Fibroblast of peridontal ligament (primary cell): ENCODE measurements around the gene GFOD2.

ENCODE experiments used
- DNase-seq: peaks from one replicate; pipeline ENCODE4 v3.0.0-alpha.2; 2010; ENCODE audit errors: extremely low read depth

The GFOD2 gene

GRCh38 chr16:67658849-67659674 lies 60.1 kb downstream of the GFOD2 start:
- no peak for DNase-seq

DNA sequence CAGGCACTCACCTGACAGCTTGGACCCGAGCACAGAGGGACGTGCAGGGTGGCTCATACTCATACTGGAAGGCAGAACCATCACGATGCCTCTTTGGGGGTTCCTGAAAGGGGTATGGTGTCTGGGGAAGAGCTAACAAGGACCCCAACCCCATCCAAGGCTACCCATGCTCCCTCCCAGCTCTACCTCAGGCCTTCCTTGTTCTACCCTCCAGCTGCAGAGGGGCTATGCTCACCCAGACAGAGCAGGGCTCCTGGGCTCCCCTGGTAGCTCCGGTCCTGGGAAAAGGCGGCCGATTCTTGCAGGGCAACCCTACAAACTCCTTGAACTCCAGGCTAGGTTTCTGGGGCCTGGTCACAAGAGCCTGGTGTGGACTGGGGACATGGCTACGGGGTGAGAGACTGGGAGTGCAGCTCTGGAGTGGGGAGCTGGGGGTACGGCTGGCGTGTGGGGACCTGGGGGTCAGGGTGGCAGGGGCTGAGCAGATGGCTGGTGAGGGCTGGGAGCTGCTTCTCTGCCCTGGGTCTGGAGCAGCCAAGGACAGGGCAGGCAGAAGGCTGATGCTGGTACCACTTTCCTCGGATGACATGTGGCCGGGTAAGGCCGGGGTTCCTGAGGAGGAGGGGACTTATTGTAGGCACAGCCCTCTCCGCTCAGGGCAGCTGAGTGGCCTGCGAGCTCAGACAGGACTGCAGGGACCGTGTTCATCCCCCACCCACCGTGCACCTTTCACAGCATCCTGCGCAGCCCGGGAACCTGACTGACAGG lies 61.2 kb downstream of the GFOD2 start:
- no peak for DNase-seq

DNA sequence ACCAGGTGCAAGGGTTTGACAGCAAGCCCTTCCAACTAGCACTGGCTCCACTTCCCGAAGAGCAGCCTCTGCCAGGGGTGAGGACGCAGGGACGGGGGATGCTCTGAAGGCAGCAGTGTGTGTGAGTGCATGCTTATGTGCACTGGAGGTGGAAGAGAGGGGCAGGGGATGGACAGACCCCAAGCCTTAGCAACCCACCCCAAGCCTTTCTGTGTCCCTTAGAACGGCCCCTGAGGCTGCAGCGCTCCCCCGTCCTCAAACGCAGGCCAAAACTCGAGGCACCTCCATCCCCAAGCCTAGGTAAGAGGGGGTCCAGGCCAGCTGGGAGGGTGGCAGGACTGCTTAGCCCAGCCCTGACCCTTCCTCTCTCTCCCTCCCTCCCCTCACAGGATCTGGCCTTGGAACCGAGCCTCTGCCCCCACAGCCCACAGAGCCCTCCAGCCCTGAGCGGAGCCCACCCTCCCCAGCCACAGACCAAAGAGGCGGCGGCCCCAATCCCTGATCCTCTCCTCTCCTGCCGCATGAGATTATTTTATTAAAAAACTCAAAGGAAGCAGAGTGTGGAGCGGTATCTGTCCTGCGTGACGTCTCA lies 62.0 kb downstream of the GFOD2 start:
- DNase-seq, result no peak

- DNase-seq, result no peak
Measured at GRCh38 chr16:67656344-67657016, 62.6 kb downstream of the GFOD2 start.

- no peak for DNase-seq
Measured at GRCh38 chr16:67655363-67655762, 63.8 kb downstream of the GFOD2 start.

DNA sequence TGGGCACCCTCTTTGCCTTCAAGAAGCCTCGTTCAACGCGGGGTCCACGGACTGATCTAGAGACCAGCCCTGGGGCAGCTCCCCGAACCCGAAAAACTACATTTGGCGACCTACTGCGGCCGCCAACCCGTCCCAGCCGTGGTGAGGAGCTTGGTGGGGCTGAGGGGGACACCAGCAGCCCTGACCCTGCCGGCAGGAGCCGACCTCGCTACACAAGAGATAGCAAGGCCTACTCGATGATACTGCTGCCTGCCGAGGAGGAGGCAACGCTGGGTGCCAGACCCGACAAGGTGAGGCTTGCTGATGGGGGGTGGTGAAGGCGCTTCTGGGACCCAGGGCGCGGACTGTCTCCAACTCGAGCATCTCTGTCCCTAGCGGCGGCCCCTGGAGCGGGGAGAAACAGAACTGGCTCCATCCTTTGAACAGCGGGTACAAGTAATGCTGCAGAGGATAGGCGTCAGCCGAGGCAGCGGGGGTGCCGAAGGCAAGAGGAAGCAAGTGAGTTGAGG lies 64.7 kb downstream of the GFOD2 start:
- DNase-seq, result no peak

GRCh38 chr16:67653789-67654402 lies 65.2 kb downstream of the GFOD2 start:
- DNase-seq, result no peak

DNA sequence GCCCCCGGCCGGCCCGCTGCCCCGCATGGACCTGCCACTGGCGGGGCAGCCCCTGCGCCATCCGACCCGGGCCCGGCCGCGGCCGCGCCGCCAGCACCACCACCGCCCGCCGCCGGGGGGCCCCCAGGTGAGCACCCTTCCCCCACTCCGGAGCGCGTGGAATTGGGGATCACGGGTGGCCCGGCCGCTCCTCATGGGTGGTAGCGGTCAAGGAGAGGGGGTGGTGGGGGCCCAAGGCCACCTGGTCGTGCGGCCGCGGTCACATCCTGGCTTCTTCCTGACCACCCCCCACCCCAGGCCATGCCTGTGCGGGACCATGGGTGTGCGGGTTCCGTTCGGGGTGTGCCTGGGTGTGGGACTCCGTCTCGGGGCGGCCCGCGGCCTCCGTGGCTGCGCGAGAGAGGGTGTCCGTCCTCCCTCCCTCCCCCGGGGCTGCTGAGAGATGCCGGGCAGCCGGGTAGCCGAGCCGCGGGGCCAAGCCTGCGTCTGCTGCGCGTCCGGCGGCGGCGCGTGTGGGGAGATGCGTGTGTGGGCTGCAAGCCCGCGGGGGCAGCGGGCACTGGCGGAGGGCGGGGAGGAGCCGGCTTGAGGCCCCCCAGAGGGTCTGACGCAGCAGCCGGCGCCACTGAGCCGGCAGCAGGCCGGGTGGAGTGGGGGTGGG lies 65.9 kb downstream of the GFOD2 start:
- no peak for DNase-seq

DNA sequence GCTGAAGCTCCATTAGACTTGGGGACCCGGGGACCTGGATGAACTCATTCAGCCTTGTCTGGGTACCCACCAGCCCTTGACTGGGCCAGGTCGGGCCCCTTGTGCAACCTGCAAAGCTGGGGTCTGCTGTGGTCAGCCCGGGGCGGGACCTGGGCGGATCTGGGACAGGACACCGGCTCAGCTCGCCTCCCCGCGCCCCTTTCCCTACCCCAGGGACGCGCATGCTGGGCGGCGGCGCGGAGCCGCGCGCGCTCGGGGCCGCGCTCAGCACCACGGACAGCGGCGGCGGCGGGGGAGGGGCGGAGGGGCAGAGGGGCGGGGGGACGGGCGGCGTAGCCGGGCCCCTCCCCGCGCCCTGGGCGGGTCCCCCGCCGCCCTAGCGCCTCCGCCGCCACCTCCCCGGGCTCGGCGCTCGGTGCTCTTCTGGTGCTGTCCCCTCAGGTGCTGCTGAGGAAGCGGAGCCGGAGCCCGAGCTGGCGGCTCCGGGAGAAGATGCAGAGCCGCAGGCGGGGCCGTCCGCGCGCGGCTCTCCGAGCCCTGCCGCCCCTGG lies 66.5 kb downstream of the GFOD2 start:
- no peak for DNase-seq

DNA sequence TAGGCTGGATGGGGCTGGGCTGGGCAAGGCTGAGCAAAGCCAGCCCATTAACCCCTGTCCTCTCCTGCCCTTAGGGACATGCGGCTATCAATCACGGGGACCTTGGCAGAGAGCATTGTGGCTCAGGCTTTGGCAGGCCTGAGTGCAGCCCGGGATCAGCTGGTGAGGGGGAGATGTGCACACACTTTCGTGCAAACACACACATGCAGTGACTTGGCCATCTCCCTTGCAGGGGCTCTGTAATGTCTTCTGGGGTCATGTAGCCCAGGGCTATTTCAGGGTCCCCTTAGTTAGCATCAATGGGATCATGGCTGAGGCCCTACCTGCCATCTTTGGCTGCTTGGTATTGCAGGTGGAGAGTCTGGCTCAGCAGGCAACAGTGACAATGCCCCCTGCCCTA lies 67.3 kb downstream of the GFOD2 start:
- DNase-seq, result no peak

DNA sequence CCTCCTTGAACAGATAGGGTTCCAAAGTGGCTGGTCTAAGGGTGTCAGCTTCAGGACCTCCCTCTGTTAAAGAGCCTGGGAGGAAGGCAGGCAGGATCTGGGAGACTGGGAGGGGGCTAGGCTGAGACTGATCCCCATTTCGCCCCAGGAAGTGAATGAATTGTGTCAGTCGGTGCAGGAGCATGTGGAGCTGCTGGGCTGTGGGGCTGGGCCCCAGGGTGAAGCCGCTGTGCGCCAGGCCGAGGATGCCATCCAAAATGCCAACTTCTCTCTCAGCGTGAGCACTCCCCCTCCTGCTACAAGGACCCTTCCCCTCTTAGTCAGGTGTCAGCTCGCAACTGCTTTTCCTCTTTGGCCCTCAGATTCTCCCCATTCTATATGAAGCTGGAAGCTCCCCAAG lies 68.1 kb downstream of the GFOD2 start:
- DNase-seq, result no peak

- no peak for DNase-seq
Measured at GRCh38 chr16:67650023-67650422, 69.1 kb downstream of the GFOD2 start.

- DNase-seq, result no peak
Measured at GRCh38 chr16:67649494-67649931, 69.6 kb downstream of the GFOD2 start.

- DNase-seq, result no peak
Measured at GRCh38 chr16:67648764-67649407, 70.2 kb downstream of the GFOD2 start.

DNA sequence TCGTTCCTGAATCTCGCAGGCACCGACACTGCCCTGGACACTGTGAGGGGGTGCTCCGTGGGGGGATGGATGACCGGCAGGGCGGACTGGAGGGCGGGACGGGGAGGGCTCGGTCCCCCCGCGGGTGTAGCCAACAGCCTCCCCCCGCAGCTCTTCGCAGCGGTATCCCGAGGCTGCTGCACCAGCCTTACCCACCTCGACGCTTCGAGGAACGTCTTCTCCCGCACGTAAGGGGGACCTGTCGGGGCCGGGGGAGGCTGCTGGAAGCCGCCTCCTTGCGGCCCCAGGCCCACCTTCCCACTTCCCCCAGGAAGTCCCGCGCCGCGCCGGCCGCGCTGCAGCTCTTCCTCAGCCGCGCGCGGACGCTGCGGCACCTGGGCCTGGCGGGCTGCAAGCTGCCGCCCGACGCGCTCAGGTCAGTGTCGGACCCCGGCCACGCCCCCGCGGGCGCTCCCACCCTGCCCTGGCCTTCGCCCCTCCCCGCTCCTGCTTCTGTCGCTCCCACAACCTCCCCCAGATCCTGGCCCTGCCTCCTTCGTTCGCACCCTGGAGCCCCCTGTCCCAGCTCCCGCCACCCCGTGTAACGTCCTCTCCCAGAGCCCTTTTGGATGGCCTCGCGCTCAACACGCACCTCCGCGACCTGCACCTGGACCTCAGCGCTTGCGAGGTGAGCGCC lies 70.9 kb downstream of the GFOD2 start:
- no peak for DNase-seq

DNA sequence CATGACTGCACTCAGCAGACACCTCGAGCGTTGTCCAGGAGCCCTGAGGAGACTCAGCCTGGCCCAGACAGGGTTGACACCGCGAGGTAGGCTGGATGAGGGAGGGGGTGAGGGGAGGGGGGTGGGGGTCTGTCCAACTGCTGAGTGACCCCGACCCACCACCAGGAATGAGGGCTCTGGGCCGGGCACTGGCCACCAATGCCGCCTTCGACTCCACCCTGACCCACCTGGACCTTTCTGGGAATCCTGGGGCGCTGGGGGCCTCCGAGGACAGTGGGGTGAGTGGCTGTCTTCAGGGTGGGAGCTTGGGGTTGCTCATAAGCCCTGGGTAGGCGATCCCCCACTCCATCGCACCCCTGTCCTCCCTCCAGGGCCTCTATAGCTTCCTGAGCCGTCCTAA lies 71.4 kb downstream of the GFOD2 start:
- DNase-seq, result no peak

DNA sequence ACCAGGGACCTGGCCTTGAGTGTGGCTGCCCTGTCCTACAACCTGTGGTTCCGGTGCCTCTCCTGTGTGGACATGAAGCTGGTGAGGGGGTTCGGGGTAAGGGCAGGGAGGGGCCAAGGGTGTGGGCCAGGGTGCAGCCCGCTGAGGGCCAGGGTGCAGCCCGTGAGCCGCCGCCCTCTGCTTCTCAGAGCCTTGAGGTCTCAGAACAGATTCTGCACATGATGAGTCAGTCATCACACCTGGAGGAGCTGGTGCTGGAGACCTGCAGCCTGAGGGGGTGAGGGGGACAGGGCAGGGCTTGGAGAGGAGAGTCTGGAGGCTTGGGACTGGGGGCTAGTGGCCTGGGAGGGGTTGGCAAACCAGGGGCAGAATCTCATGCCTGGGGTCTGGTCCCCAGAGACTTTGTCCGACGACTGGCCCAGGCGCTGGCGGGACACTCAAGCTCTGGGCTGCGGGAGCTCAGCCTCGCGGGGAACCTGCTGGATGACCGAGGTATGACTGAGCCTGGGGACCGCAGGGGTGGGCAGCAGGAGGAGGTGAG lies 71.9 kb downstream of the GFOD2 start:
- no peak for DNase-seq

DNA sequence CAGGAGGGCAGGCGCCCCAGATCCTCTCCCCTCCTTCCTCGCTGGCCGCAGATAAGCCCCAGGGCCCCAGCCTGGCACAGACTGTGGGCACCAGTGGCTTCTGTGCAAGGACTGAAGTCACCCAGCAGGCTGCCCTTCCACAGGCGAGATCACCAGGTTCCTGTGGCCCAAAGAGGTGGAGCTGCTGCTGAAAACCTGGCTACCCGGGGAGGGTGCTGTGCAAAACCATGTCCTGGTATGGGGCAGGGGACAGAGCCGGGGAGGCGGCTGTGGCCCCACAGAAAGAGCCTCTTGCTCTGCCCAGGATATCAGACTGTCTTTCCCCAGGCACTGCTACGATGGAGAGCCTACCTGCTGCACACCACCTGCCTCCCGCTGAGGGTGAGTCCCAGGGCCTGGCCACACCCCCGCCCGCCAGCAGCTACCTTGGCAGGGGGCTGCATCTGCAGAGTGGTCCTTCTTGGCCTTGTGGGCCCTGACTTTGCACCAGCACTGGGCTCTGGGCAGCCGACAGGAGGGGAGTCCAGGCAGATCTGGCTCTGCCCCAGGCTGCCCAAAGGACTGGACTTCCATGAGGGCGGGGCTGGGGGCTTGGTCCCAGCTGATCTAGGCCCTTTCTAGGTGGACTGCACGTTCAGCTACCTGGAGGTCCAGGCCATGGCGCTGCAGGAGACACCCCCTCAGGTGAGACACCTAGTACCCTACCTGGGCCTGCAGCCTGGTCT lies 73.6 kb downstream of the GFOD2 start:
- DNase-seq, result no peak

DNA sequence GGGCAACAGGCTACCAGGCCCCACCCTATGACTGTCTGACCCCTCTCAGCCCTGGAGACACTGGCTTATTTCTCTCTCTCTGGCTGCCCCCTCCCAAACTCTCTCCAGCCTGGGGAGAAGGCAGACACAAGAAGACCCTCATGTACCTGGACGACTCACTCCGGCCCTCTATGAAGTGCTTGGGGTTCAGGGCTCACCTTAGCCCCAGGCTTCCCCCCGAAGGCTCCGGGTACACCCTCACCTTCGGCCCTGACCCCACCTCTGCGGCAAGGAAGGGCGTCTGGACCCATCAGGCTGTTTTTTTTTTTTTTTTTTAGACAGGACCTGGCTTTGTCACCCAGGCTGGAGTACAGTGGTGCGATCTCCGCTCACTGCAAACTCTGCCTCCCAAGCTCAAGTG lies 75.1 kb downstream of the GFOD2 start:
- DNase-seq, result no peak
